HG02885 (cell line): Measurements from ENCODE around the gene RANBP17.
"Not testable (repeated sequence)": the region's sequence is repeated elsewhere in the genome, so short reads cannot be mapped to it uniquely, and the experiment has no call there.

Source experiments
- ATAC-seq: cut with Tn5 transposase; IDR thresholded peaks from one replicate; pipeline ENCODE4 v1.9.1; 2021; ENCODE audit warnings: mild to moderate bottlenecking; ENCODE audit not compliant: unreplicated experiment, poor library complexity

RANBP17 gene

DNA sequence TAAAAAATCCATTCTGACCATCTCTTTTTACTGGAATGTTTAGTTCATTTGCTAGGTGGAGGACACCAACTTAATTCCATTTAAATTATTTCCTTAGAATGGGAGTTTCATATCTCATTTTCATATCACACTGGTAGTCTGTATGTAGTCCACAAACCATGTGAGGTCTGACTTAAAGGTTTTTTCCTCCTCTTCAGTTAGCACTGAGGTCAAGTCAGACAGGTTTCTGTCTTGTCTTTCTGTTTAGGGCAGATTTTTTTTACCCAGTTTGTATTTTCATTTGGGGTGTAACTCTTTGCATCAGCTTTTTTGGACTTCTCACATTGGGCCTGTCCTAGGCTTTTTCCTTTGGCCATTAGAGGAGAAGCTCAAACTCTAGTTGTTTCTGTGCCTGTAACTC is 75.3 kb downstream of the RANBP17 start:
- ATAC-seq = no peak

DNA sequence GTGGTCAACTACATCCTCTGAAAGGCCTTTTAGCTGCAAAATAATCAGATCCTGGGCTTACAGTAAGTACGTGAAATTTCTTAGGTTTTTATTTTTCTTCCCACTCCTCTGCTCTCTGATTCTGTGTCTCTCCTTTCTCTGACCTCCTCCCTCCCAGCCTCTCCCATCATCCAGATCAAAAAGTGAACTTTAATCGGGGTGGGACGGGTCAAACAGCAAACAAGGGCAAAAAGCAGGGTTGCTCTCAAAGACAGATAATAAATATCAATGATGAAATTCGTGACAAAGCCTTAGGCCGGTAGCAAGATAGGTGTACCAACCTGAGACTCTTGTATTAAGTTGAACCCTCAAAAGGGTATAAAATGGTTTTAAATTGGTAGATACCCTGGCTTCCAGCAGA is 76.1 kb downstream of the RANBP17 start:
- ATAC-seq = no peak

DNA sequence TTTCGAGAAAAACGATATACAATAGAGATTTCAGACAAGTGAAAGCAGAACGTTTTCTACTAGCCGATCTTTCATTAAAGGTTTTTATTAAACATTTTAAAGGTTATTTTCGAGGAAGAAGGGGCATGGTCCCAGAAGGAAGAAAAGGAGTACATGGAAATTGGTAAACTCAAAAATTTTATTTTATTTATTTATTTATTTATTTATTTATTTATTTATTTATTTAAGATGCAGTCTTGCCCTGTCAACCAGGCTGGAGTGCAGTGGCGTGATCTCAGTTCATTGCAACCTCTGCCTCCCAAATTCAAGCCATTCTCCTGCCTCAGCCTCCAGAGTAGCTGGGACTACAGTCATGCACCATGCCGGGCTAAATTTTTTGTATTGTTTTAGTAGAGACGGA is 77.4 kb downstream of the RANBP17 start:
- ATAC-seq = no peak

DNA sequence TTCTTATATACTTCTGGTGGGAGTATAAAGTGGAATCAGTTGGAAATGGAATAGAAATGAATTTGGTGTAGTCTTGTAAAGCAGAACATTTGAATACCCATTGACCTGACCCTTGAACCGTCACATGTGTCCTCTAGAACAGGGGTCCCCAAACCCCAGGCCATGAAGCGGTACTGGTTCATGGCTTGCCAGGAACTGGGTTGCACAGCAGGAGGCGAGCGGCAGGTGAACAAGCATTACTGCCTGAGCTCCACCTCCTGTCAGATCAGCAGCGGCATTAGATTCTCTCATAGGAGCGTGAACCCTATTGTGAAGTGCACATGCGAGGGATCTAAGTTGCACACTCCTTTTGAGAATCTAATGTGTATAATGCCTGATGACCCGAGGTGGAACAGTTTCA is 80.0 kb downstream of the RANBP17 start:
- no peak for ATAC-seq

DNA sequence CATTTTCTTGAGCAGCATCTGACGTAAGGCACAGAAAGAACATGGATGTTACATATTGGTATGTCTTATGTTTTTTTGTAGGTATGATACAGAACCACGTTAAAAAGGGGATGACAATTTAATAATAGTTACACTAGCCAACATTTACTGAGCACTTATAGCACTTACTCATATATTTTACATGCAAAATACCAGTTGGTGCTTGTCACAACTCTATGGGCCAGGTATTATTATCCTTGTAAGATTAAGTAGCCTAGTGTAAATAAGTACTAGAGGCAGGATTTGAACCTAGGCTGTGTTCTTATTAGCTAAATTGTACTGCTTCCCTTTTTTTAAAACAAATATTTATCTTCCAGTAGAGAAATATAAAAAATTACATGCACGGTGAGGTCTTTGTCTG is 83.5 kb downstream of the RANBP17 start:
- ATAC-seq = no peak

DNA sequence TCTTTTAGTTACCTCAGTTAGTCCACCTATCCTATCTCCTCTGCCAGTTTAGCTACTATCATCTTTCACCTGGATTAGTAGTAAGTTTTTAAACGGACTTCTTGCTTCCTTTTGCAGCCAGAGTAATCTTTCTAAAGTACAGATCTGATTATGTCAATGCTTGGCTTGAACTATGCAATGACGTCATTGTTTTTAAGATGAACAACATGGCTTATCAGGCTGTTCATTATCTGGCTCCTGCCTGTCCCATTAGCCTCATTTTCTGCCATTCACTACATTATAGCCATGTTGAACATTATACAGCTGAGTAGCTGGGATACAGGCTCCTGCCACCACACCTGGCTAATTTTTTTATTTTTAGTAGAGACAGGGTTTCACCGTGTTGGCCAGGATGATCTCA is 98.7 kb downstream of the RANBP17 start:
- ATAC-seq = no peak

DNA sequence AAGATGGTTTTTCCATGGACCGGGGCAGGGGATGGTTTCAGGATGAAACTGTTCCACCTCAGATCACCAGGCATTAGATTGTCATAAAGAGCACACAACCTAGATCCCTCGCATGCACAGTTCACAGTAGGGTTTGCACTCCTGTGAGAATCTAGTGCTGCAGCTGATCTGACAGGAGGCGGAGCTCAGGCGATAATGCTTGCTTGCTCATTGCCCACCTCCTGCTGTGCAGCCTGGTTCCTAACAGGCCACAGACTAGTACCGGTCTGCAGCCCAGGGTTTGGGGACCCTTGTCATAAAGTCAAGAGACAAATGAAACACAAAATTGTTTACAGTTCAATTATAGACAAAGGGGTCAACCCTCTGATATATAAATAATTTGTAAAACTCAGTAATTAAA is 101.7 kb downstream of the RANBP17 start:
- ATAC-seq = no peak

DNA sequence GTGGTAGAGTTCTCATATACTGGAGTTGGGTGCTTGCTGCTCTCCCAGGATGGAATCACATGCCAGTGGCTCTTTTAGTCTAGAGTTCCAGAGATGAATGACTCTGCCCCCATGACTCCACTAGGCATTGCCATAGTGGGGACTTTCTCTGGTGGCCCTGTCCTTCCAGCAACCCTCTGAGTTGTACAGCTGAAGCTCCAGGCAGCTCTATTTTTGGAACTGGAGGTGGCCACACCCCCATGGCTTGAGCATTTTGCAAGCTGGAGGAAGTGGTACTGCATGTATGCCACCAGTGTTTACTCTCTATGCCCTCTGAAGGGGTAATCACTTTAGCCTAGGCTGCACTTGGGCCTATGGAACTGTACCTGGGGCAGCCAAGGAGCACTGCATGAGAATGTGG is 112.6 kb downstream of the RANBP17 start:
- ATAC-seq = no peak

DNA sequence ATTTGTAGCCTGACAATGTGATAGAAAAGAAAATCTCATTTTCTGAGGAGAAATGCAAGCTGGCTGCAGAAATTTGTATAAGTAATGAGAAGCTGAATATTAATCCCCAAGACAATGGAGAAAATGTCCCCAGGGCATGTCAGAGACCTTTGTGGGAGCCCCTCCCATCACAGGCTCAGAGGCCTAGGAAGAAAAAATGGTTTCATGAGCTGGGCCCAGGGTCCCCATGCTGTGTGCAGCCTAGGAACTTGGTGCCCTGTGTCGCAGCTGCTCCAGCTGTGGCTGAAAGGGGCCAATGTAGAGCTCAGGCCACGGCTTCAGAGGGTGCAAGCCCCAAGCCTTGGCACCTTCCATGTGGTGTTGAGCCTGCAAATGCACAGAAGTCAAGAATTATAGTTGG is 118.4 kb downstream of the RANBP17 start:
- not testable (repeated sequence) for ATAC-seq

DNA sequence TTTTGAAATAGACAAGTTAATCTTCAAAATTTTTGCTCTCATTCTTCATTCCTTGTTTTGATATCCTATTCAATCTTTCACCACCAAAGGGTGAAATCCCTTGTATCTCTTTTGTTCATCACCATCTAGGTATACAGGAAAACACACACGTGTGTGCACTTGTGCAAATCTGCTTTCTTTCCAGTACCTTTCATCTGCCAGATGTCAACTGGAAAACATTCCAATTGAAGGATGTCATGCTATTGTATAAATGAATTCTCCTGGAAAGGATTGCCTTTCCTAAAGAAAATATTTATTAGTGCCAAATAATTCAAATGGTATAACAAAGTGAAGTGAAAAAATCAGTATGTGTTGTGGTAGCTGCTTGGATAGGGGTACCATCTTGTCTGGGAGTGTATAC is 123.7 kb downstream of the RANBP17 start:
- ATAC-seq = no peak

DNA sequence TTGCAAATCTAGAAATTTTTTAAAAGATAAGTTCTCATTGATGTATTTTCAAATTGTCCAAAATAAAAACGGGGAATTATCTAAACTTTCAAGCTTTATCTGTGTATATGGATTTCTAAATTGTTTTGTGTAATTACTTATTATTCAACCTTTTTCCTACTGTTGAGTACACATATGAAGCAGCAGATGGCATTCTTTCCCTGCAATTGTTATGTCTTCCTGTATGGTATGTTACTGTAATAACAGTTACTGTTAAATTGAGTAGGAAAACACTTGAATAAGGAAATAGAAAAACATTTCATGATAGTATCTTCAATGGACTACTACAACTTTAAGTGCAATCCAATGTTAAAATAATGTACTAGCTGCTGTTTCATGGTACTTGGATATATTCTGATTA is 124.8 kb downstream of the RANBP17 start:
- ATAC-seq = no peak

DNA sequence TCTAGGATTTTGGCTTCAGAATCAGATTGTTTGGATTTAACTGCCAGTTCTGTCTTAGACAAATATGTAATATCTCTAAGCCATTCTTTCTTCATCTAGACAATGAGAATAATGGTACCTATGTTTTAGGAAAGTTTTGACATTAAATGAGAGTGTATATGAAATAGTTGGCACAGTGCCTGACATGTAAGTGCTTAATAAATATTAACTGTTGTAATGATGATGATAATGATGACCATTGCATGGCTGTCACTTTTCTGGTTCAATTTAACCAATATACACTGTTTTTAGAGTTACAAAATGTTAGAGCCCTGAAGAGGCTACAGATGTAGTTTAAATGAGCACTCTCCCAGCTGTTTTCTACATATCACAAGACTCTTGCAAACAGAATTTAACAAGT is 131.7 kb downstream of the RANBP17 start:
- no peak for ATAC-seq

DNA sequence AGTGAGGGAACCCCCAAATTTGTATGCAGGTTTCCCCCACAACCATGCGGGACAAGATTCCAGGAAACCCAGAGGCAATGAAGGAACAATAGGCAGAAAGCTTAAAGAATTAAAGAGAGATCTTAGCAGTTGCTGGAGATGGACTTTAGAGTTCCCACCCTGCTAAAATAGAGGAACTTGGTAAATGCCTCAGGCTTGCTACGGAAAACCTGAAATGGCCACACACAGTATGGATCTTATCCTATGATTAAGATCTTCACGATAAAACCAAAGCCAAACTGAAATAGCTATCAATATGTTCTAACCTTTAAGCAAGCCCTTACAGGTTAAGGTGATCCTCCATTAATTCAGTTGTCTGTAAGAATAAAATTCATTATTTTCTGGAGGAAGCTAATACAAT is 148.3 kb downstream of the RANBP17 start:
- no peak for ATAC-seq

DNA sequence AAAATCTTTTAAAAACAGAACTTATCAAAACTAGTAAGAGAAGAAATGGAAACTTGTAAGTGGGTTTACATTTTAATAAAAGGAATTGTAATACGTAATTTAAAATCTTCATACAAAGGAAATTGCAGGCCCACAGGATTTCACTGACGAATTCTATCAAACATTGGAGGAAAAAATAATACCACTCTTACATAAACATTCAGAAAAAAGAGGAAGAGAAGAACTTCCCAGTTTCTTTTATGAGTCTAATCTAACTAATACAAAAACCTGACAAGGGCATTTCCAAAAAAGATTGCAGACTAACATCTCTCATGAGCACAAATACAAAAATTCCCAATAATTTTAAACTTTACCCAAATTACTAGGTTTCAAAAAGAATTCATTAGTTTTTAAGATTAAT is 149.0 kb downstream of the RANBP17 start:
- no peak for ATAC-seq

DNA sequence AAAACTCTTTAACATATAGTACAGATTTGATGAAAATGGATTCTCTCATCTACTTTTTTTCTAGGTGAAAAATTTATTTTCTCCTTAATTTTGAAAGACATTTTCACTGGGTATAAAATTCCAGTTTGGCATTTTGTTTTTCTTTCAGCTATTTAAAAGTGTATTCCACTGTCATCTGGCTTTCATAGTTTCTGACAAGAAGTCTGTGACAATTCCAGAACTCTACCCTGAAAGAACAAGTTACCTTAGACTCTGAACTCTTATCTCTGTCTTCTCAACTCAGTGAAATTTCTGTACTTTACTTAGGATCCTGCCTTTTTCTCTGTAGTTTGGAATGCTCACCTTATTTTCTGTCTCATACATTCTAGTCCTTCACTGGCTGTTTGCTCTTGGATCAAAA is 161.7 kb downstream of the RANBP17 start:
- no peak for ATAC-seq

DNA sequence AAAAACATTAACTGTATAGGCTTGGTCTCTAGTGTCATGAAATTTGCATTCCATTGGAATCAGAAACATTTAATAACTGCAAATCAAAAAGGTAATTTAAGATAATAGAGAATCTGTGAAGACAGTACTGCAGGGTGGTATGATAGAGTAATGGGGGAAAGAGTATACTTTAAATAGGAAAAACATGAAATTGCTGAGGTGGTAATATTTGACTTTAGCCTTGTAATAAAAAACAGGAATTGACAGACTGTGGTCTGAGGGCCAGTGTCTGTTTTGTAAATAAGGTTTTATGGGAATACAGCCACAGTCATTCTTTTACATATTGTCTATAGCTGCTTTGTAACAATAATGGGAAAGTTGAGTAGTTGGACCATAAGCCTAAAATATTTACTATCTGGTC is 162.3 kb downstream of the RANBP17 start:
- ATAC-seq = no peak

DNA sequence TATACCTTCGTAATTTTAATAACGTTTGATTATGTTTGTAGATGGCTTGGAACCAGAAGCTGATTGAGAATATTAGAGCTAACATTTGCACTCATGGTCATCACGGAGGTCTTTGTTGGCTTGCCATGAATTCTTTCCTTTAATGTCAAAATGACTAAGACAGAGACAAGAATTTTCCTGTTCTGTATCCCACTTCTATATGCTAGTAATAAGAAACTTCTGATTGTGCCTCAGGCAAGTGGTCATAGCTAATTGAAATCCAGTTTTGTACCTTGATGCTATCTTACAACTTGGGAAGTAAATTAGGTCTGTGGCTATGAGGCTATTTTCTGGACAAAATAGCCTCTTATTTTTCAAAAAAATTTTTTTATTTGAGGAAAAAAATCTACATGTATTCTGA is 167.6 kb downstream of the RANBP17 start:
- no peak for ATAC-seq

DNA sequence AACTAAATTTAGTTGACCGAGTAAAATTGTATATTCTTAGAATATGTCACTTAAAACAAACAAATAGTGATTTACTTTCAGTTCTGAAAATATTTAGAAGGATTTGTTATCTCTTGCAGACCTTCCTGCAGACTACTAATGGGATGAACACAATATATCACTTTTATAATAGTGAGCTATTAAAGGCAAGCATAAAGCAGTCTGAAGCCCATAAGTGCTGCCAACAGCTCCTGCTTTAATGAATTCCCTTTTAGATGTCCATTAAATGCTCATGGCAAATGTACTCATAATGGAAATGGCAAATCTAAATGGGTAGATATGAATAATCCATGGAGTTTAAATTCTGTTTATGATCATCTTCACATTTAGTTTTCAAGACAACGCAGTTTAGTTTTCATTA is 170.2 kb downstream of the RANBP17 start:
- no peak for ATAC-seq

DNA sequence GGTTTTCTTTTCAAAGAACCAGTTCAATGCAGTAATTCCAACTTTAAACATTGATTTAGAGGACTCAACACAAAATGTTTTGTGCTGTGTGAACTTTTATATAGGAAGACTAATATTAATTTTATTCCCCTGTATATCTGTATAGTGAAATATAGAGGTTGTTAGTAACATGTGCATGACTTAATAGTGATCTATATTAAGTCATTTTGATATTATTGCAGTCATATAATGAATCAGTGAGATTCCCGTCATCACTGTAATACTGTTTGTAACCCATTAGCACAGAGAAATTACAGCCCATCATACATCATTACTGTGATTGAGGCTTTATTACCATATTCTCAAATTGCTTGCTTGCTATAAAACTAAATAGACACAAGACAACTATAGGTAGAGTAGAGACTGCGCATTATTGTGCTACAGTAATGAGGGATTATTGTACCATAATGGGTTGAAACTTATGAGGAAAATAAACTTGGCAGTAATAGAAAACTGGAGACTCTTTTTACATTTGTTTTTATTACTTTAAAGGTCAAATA is 170.7 kb downstream of the RANBP17 start:
- ATAC-seq = no peak

DNA sequence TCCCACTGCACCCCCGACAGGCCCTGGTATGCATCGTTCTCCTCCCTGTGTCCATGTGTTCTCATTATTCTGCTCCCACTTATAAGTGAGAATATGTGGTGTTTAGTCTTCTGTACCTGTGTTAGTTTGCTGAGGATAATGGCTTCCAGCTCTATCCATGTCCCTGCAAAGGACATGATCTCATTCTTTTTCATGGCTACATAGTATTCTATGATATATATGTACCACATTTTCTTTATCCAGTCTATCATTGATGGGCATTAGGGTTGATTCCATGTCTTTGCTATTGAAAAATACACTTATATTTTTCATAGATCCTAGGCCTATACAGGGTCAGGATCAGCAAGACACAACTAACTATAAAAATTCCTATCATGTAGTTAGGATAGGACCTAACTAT is 180.1 kb downstream of the RANBP17 start:
- ATAC-seq = not testable (repeated sequence)

DNA sequence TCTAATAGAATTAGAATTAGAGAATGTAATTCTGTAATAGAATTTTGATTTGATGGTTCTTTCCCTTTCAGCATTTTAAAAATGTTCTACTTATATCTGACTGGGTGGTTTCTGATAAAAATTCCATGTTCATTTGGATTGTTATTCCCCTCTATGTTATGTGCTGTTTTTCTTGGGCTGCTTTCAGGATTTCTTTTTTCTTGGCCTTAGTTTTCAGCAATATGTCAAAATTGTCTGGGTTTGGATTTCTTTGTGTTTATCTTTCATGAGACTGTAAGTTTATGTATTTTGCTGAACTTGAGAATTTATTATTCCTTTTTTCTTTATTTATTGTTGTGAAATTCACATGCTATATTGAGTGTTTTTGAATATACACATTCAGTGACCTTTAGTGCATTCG is 189.1 kb downstream of the RANBP17 start:
- ATAC-seq = no peak

DNA sequence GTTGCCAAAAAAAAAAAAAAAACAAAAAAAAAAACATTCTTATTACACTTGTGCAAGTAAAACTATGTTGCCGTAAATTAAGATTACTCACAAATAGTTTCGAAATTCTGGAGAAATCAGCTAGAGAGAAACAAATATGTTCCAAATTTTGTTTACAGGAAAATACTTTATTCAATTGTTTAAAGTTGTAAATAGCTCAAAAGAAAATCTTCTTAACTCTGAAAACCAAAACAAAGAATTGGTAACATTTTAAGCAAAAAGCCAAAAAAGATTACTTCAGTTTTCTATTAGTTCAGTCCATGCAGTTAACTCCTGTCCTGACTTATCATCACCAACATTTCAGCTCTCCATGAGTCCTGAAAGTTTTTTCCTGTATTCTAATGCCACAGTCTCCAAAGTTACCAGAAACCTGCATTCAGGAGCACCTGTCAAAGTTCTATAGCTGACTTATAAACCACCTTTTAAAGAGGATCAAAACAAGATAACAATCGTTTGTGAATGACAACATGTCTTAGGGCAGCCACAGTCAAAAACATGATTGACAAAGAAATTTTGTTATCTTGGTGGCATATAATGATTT is 194.1 kb downstream of the RANBP17 start:
- no peak for ATAC-seq
